IPS-18a (cell line): ENCODE results near the gene NOS1AP.

Source experiments
- H3K27ac ChIP-seq: one replicate; pipeline ENCODE4 v1.5.1; 2013; ENCODE audit warnings: low read length
- H3K27me3 ChIP-seq: one replicate; pipeline ENCODE4 v1.6.1; 2013; ENCODE audit warnings: mild to moderate bottlenecking, low read length; ENCODE audit not compliant: control insufficient read depth, insufficient read depth
- H3K36me3 ChIP-seq: one replicate; pipeline ENCODE4 v1.6.1; 2013; ENCODE audit warnings: low read depth, low read length; ENCODE audit not compliant: control insufficient read depth
- H3K4me1 ChIP-seq: one replicate; pipeline ENCODE4 v1.6.1; 2013; ENCODE audit warnings: low read depth, low read length; ENCODE audit not compliant: control insufficient read depth
- H3K4me3 ChIP-seq: one replicate; pipeline ENCODE4 v1.5.1; 2013; ENCODE audit warnings: low read length
- H3K9ac ChIP-seq: one replicate; pipeline ENCODE4 v1.6.1; 2013; ENCODE audit warnings: mild to moderate bottlenecking, low read length, moderate library complexity
- H3K9me3 ChIP-seq: one replicate; pipeline ENCODE4 v1.6.1; 2013; ENCODE audit warnings: low read depth, low read length; ENCODE audit not compliant: control insufficient read depth

NOS1AP gene

GRCh38 chr1:162297208-162297607 is 227.7 kb downstream of the NOS1AP start:
- Histone ChIP-seq H3K9me3 (no peaks in the 10 kb centered on the region), H3K27ac (no peak overlapping the region), H3K4me3 (no peak overlapping the region), H3K4me1 (peaks cover 21% of the 10 kb centered on the region), H3K27me3 (no peaks in the 10 kb centered on the region), H3K9ac (no peak overlapping the region), H3K36me3 (no peaks in the 10 kb centered on the region)

GRCh38 chr1:162298266-162298665 is 228.8 kb downstream of the NOS1AP start:
- no peaks in the 10 kb centered on the region for H3K9me3 ChIP-seq
- H3K27ac ChIP-seq, result no peak overlapping the region
- no peaks in the 10 kb centered on the region for H3K27me3 ChIP-seq
- peaks cover 12% of the 10 kb centered on the region for H3K4me1 ChIP-seq
- H3K36me3 ChIP-seq, result no peaks in the 10 kb centered on the region
- no peak overlapping the region for H3K4me3 ChIP-seq
- no peak overlapping the region for H3K9ac ChIP-seq

GRCh38 chr1:162299018-162299417 is 229.5 kb downstream of the NOS1AP start:
- Histone ChIP-seq H3K27me3 (no peaks in the 10 kb centered on the region), H3K27ac (no peak overlapping the region), H3K4me3 (no peak overlapping the region), H3K36me3 (no peaks in the 10 kb centered on the region), H3K9me3 (no peaks in the 10 kb centered on the region), H3K4me1 (peaks cover 11% of the 10 kb centered on the region), H3K9ac (no peak overlapping the region)

GRCh38 chr1:162300057-162300917 is 230.8 kb downstream of the NOS1AP start:
- H3K27ac ChIP-seq, result no peak overlapping the region
- H3K36me3 ChIP-seq, result no peaks in the 10 kb centered on the region
- H3K27me3 ChIP-seq, result no peaks in the 10 kb centered on the region
- no peak overlapping the region for H3K9ac ChIP-seq
- no peaks in the 10 kb centered on the region for H3K9me3 ChIP-seq
- no peak overlapping the region for H3K4me3 ChIP-seq
- peaks cover 11% of the 10 kb centered on the region for H3K4me1 ChIP-seq

- Histone ChIP-seq H3K9me3 (no peaks in the 10 kb centered on the region), H3K36me3 (no peaks in the 10 kb centered on the region), H3K4me1 (peaks cover 11% of the 10 kb centered on the region), H3K27ac (no peak overlapping the region), H3K27me3 (no peaks in the 10 kb centered on the region), H3K4me3 (no peak overlapping the region), H3K9ac (no peak overlapping the region)
Observed at GRCh38 chr1:162301696-162302095, 232.2 kb downstream of the NOS1AP start.

GRCh38 chr1:162302306-162303003 is 233.0 kb downstream of the NOS1AP start:
- Histone ChIP-seq H3K9me3 (no peaks in the 10 kb centered on the region), H3K36me3 (no peaks in the 10 kb centered on the region), H3K27ac (no peak overlapping the region), H3K27me3 (no peaks in the 10 kb centered on the region), H3K9ac (no peak overlapping the region), H3K4me3 (no peak overlapping the region), H3K4me1 (peaks cover 11% of the 10 kb centered on the region)

GRCh38 chr1:162303004-162303344 is 233.5 kb downstream of the NOS1AP start:
- Histone ChIP-seq H3K9me3 (no peaks in the 10 kb centered on the region), H3K4me3 (no peak overlapping the region), H3K27me3 (no peaks in the 10 kb centered on the region), H3K27ac (no peak overlapping the region), H3K36me3 (no peaks in the 10 kb centered on the region), H3K9ac (no peak overlapping the region), H3K4me1 (peaks cover 11% of the 10 kb centered on the region)

GRCh38 chr1:162304736-162305135 is 235.2 kb downstream of the NOS1AP start:
- Histone ChIP-seq H3K27ac (no peak overlapping the region), H3K9ac (no peak overlapping the region), H3K36me3 (no peaks in the 10 kb centered on the region), H3K27me3 (no peaks in the 10 kb centered on the region), H3K9me3 (no peaks in the 10 kb centered on the region), H3K4me1 (peaks cover 16% of the 10 kb centered on the region), H3K4me3 (no peak overlapping the region)

- Histone ChIP-seq H3K27ac (no peak overlapping the region), H3K9ac (no peak overlapping the region), H3K4me1 (peaks cover 5% of the 10 kb centered on the region), H3K9me3 (no peaks in the 10 kb centered on the region), H3K27me3 (no peaks in the 10 kb centered on the region), H3K36me3 (no peaks in the 10 kb centered on the region), H3K4me3 (no peak overlapping the region)
Observed at GRCh38 chr1:162305969-162306368, 236.5 kb downstream of the NOS1AP start.

- H3K9me3 ChIP-seq, result no peaks in the 10 kb centered on the region
- no peak overlapping the region for H3K9ac ChIP-seq
- no peaks in the 10 kb centered on the region for H3K27me3 ChIP-seq
- H3K36me3 ChIP-seq, result no peaks in the 10 kb centered on the region
- no peak overlapping the region for H3K4me3 ChIP-seq
- no peak overlapping the region for H3K27ac ChIP-seq
- peaks cover 5% of the 10 kb centered on the region for H3K4me1 ChIP-seq
Observed at GRCh38 chr1:162310337-162310736, 240.8 kb downstream of the NOS1AP start.

GRCh38 chr1:162314206-162314605 is 244.7 kb downstream of the NOS1AP start:
- H3K9me3 ChIP-seq, result no peaks in the 10 kb centered on the region
- H3K9ac ChIP-seq, result no peak overlapping the region
- no peak overlapping the region for H3K27ac ChIP-seq
- H3K4me3 ChIP-seq, result no peak overlapping the region
- H3K36me3 ChIP-seq, result no peaks in the 10 kb centered on the region
- H3K4me1 ChIP-seq, result peaks cover 4% of the 10 kb centered on the region
- no peaks in the 10 kb centered on the region for H3K27me3 ChIP-seq

GRCh38 chr1:162315673-162316072 is 246.2 kb downstream of the NOS1AP start:
- no peak overlapping the region for H3K27ac ChIP-seq
- H3K9me3 ChIP-seq, result no peaks in the 10 kb centered on the region
- H3K9ac ChIP-seq, result no peak overlapping the region
- no peaks in the 10 kb centered on the region for H3K4me1 ChIP-seq
- H3K36me3 ChIP-seq, result no peaks in the 10 kb centered on the region
- H3K4me3 ChIP-seq, result no peak overlapping the region
- no peaks in the 10 kb centered on the region for H3K27me3 ChIP-seq
